ENCODE measurements around the gene HORMAD1.

The HORMAD1 gene

DNA sequence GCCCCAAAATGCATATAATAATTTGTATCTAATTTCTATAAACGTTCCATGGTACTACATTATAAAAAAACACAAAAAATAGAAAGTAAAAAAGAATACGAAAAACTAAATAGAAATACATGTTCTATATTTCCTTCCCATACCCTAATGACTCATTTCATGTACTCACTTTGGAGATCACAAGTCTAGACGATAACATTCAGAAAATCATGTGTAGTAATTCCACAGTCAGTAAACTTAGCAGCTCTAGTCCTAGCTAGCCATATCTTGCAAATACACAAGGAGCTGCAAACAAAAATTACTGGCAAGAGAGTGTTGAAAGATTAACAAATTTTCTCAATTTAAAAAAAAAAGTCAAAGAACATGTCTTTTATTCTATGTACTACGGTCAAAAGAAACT is 25.1 kb downstream of the HORMAD1 start:
- TF ChIP-seq ZNF565 (CRISPR knock-in tag; conservative IDR thresholded peaks at IDR 0.05; ENCODE audit: low read depth) (no peak), PPARA (CRISPR knock-in tag; IDR thresholded peaks at IDR 0.05; ENCODE audit: borderline replicate concordance) (no peak), ESRRG (CRISPR knock-in tag; IDR thresholded peaks at IDR 0.05) (no peak), BACH2 (CRISPR knock-in tag; IDR thresholded peaks at IDR 0.05; ENCODE audit: borderline replicate concordance) (no peak), SNAI2 (CRISPR knock-in tag; IDR thresholded peaks at IDR 0.05) (no peak), ZNF8 (CRISPR knock-in tag; IDR thresholded peaks at IDR 0.05) (no peak)
- ATAC-seq = no peak

DNA sequence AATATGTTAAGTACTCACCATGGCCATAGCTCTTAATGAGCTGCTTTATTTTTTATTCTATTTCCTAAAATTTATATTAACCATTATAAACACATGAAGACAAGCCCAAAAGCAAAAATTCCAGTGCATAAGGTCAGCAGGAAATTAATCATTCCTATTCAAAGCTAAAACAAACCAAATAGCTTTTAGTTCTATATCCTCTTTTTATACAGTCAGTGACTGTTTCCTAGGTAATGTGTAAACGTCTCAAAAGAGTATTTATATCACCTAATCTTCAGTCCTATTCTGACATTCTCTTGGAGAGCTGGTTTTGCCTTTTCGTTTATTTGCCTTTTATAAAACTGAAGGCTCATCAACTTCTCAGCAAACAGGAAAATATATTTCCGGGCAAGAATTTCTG is 28.0 kb downstream of the HORMAD1 start:
- no peak for ATAC-seq
- TF ChIP-seq CSDC2 (CRISPR knock-in tag; IDR thresholded peaks at IDR 0.05) (no peak), ESRRG (CRISPR knock-in tag; IDR thresholded peaks at IDR 0.05) (no peak), PPARA (CRISPR knock-in tag; IDR thresholded peaks at IDR 0.05; ENCODE audit: borderline replicate concordance) (no peak), ARNTL (CRISPR knock-in tag; IDR thresholded peaks at IDR 0.05; ENCODE audit: borderline replicate concordance, low read depth) (no peak), TOX (CRISPR knock-in tag; IDR thresholded peaks at IDR 0.05; ENCODE audit: borderline replicate concordance) (no peak), ZNF70 (CRISPR knock-in tag; IDR thresholded peaks at IDR 0.05) (no peak), BACH2 (CRISPR knock-in tag; IDR thresholded peaks at IDR 0.05; ENCODE audit: borderline replicate concordance) (no peak), ISL1 (CRISPR knock-in tag; IDR thresholded peaks at IDR 0.05) (no peak)
- TF ChIP-seq, protein P1, sequence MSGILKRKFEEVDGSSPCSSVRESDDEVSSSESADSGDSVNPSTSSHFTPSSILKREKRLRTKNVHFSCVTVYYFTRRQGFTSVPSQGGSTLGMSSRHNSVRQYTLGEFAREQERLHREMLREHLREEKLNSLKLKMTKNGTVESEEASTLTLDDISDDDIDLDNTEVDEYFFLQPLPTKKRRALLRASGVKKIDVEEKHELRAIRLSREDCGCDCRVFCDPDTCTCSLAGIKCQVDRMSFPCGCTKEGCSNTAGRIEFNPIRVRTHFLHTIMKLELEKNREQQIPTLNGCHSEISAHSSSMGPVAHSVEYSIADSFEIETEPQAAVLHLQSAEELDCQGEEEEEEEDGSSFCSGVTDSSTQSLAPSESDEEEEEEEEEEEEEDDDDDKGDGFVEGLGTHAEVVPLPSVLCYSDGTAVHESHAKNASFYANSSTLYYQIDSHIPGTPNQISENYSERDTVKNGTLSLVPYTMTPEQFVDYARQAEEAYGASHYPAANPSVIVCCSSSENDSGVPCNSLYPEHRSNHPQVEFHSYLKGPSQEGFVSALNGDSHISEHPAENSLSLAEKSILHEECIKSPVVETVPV (CRISPR knock-in tag; IDR thresholded peaks at IDR 0.05) = no peak
- TF ChIP-seq, protein P2, sequence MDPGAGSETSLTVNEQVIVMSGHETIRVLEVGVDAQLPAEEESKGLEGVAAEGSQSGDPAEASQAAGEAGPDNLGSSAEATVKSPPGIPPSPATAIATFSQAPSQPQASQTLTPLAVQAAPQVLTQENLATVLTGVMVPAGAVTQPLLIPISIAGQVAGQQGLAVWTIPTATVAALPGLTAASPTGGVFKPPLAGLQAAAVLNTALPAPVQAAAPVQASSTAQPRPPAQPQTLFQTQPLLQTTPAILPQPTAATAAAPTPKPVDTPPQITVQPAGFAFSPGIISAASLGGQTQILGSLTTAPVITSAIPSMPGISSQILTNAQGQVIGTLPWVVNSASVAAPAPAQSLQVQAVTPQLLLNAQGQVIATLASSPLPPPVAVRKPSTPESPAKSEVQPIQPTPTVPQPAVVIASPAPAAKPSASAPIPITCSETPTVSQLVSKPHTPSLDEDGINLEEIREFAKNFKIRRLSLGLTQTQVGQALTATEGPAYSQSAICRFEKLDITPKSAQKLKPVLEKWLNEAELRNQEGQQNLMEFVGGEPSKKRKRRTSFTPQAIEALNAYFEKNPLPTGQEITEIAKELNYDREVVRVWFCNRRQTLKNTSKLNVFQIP (CRISPR knock-in tag; IDR thresholded peaks at IDR 0.05; ENCODE audit: borderline replicate concordance, low read depth) = no peak

DNA sequence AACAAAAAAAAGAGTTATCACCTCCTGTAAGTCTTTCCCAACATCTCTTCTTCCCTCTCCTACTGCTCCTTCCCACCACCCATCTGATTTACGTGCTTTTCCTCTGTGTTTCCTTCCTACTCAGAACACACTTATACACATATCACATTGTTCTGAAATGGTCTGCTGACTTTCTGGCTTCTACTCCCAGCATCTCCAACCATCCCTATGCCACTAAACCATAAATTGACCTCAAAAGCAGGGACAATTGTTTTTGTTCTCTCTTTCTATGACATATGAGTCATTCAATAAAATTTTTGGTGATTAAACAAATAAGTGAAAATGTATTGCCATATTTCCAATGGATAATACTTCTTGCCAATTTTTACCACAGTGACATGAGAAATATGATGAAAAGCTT is 31.9 kb downstream of the HORMAD1 start:
- TF ChIP-seq ZNF565 (CRISPR knock-in tag; conservative IDR thresholded peaks at IDR 0.05; ENCODE audit: low read depth) (no peak), ESRRG (CRISPR knock-in tag; IDR thresholded peaks at IDR 0.05) (no peak), RARB (CRISPR knock-in tag; IDR thresholded peaks at IDR 0.05) (no peak), CSDC2 (CRISPR knock-in tag; IDR thresholded peaks at IDR 0.05) (no peak), ZFP30 (CRISPR knock-in tag; IDR thresholded peaks at IDR 0.05) (no peak), ISL1 (CRISPR knock-in tag; IDR thresholded peaks at IDR 0.05) (no peak), ARNTL (CRISPR knock-in tag; IDR thresholded peaks at IDR 0.05; ENCODE audit: borderline replicate concordance, low read depth) (no peak), PPARA (CRISPR knock-in tag; IDR thresholded peaks at IDR 0.05; ENCODE audit: borderline replicate concordance) (no peak)
- TF ChIP-seq, protein P1 (CRISPR knock-in tag; IDR thresholded peaks at IDR 0.05) = no peak
- TF ChIP-seq, protein P2 (CRISPR knock-in tag; IDR thresholded peaks at IDR 0.05; ENCODE audit: borderline replicate concordance, low read depth) = no peak
- TF ChIP-seq, protein P3, sequence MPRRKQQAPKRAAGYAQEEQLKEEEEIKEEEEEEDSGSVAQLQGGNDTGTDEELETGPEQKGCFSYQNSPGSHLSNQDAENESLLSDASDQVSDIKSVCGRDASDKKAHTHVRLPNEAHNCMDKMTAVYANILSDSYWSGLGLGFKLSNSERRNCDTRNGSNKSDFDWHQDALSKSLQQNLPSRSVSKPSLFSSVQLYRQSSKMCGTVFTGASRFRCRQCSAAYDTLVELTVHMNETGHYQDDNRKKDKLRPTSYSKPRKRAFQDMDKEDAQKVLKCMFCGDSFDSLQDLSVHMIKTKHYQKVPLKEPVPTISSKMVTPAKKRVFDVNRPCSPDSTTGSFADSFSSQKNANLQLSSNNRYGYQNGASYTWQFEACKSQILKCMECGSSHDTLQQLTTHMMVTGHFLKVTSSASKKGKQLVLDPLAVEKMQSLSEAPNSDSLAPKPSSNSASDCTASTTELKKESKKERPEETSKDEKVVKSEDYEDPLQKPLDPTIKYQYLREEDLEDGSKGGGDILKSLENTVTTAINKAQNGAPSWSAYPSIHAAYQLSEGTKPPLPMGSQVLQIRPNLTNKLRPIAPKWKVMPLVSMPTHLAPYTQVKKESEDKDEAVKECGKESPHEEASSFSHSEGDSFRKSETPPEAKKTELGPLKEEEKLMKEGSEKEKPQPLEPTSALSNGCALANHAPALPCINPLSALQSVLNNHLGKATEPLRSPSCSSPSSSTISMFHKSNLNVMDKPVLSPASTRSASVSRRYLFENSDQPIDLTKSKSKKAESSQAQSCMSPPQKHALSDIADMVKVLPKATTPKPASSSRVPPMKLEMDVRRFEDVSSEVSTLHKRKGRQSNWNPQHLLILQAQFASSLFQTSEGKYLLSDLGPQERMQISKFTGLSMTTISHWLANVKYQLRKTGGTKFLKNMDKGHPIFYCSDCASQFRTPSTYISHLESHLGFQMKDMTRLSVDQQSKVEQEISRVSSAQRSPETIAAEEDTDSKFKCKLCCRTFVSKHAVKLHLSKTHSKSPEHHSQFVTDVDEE (CRISPR knock-in tag; IDR thresholded peaks at IDR 0.05) = no peak
- ATAC-seq = no peak

DNA sequence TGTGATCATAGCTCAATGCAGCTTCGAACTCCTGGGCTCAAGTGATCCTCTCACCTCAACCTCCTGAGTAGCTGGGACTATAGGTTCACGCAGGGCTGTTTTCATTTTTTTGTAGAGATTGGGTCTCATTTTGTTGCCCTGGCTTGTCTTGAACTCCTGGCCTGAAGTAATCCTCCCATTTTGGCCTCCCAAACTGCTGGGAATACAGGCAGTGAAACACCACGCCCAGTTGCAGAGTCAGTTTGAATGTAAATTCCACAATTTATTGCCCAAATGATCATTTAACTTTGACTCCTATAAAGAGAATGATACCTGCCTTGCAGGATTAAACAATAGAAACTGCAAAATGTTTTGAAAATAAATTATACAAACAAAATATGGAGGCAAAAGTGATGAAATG is 34.4 kb downstream of the HORMAD1 start:
- no peak for ATAC-seq
- TF ChIP-seq ZNF70 (CRISPR knock-in tag; IDR thresholded peaks at IDR 0.05) (no peak), TOX (CRISPR knock-in tag; IDR thresholded peaks at IDR 0.05; ENCODE audit: borderline replicate concordance) (no peak), ZFP30 (CRISPR knock-in tag; IDR thresholded peaks at IDR 0.05) (no peak), ISL1 (CRISPR knock-in tag; IDR thresholded peaks at IDR 0.05) (no peak), ZNF8 (CRISPR knock-in tag; IDR thresholded peaks at IDR 0.05) (no peak), SNAI2 (CRISPR knock-in tag; IDR thresholded peaks at IDR 0.05) (no peak), GLIS3 (CRISPR knock-in tag; IDR thresholded peaks at IDR 0.05) (no peak), CSDC2 (CRISPR knock-in tag; IDR thresholded peaks at IDR 0.05) (no peak), ZNF565 (CRISPR knock-in tag; conservative IDR thresholded peaks at IDR 0.05; ENCODE audit: low read depth) (no peak), BACH2 (CRISPR knock-in tag; IDR thresholded peaks at IDR 0.05; ENCODE audit: borderline replicate concordance) (no peak)
- TF ChIP-seq, protein P4, sequence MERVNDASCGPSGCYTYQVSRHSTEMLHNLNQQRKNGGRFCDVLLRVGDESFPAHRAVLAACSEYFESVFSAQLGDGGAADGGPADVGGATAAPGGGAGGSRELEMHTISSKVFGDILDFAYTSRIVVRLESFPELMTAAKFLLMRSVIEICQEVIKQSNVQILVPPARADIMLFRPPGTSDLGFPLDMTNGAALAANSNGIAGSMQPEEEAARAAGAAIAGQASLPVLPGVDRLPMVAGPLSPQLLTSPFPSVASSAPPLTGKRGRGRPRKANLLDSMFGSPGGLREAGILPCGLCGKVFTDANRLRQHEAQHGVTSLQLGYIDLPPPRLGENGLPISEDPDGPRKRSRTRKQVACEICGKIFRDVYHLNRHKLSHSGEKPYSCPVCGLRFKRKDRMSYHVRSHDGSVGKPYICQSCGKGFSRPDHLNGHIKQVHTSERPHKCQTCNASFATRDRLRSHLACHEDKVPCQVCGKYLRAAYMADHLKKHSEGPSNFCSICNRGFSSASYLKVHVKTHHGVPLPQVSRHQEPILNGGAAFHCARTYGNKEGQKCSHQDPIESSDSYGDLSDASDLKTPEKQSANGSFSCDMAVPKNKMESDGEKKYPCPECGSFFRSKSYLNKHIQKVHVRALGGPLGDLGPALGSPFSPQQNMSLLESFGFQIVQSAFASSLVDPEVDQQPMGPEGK (CRISPR knock-in tag; IDR thresholded peaks at IDR 0.05; ENCODE audit: borderline replicate concordance) = no peak
- TF ChIP-seq, protein P1 (CRISPR knock-in tag; IDR thresholded peaks at IDR 0.05) = no peak
- TF ChIP-seq, protein P2 (CRISPR knock-in tag; IDR thresholded peaks at IDR 0.05; ENCODE audit: borderline replicate concordance, low read depth) = no peak
